ENCODE data around the gene SLC22A4.

The SLC22A4 gene

DNA sequence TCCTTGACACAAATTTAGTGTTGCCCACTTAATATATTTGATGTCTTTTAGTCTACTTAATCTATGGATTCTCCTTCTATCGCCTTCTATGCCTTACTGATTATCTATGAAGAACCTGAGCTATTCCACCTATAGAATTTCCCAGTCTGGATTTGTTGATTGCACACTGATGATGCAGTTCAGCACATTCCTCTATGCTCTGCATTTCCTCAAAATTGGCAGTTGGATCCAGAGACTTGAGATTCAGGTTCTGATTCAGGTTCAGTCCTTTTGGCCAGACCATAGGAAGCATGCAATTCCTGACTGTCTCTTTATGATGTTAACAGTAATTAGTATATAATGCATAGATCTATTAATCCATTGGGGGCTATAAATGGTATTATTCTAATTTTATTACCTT lies 89.1 kb downstream of the SLC22A4 start:
- ChIA-PET CTCF (interaction anchor here (1.0 to 3.0 kb wide), 7 partner anchors 12 to 437 kb away, joined by 3 to 31 read pairs (median 4); no protein-coding TSS in a partner anchor), POLR2A (no interaction called here)
- DNase-seq (ENCODE audit: extremely low spot score): no peak
- TF ChIP-seq CTCF (IDR thresholded peaks at IDR 0.05; ENCODE audit: control extremely low read depth, extremely low read depth, low read depth, missing control alignments): no peak

GRCh38 chr5:132383984-132384383 lies 89.8 kb downstream of the SLC22A4 start:
- no peak for DNase-seq (ENCODE audit: extremely low spot score)
- ChIA-PET CTCF (interaction anchor here (0.7 to 3.0 kb wide), 6 partner anchors 8 to 143 kb away, joined by 3 to 31 read pairs (median 4); partner anchors contain the start of gene SLC22A5), POLR2A (no interaction called here)
- no peak for TF ChIP-seq CTCF (IDR thresholded peaks at IDR 0.05; ENCODE audit: control extremely low read depth, extremely low read depth, low read depth, missing control alignments)

GRCh38 chr5:132384506-132385050 lies 90.4 kb downstream of the SLC22A4 start:
- ChIA-PET CTCF (interaction anchor here (0.7 to 3.0 kb wide), 6 partner anchors 9 to 438 kb away, joined by 3 to 31 read pairs (median 4); partner anchors contain the start of gene SLC22A5), POLR2A (no interaction called here)
- TF ChIP-seq CTCF (IDR thresholded peaks at IDR 0.05; ENCODE audit: control extremely low read depth, extremely low read depth, low read depth, missing control alignments): no peak
- no peak for DNase-seq (ENCODE audit: extremely low spot score)

DNA sequence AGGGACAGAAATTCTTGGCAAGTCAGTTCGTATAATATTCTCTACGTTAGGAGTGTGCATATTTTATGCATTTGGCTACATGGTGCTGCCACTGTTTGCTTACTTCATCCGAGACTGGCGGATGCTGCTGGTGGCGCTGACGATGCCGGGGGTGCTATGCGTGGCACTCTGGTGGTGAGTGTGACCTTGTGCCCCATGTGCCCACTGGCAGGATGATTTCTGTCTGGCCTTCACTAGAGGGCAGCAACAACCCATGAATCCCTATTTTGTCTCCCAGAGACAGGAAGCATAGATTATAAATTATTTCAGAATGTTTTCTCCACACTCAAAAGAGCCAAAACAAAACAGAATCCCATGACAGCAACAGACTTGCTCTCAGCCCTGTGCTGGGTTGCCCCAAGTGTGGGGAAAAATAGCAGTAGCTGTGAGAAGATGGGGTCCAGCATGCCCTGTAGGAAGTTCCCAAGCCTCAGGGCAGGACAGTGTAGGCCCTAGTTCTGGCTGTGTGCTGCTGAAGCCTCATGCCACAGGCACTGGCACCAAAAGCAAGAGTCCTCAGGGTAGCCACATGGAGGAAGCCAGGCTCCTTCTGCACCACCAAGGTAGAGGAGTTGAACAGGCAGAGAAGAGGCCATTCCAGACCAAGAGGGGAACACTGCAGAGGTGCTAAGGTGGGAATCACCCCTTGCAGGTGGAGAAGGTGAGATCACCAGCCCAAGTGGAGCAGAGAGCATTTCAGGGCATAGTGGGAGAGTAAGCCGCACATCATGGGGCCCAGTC lies 91.3 kb downstream of the SLC22A4 start:
- ChIA-PET POLR2A (no interaction called here), CTCF (interaction anchor here (0.9 to 11.9 kb wide), 25 partner anchors 10 to 478 kb away, joined by 3 to 255 read pairs (median 5); partner anchors contain the start of gene SLC22A5)
- peak; percentile 77 for DNase-seq (ENCODE audit: extremely low spot score)
- TF ChIP-seq CTCF (IDR thresholded peaks at IDR 0.05; ENCODE audit: control extremely low read depth, extremely low read depth, low read depth, missing control alignments): peak; percentile 78

DNA sequence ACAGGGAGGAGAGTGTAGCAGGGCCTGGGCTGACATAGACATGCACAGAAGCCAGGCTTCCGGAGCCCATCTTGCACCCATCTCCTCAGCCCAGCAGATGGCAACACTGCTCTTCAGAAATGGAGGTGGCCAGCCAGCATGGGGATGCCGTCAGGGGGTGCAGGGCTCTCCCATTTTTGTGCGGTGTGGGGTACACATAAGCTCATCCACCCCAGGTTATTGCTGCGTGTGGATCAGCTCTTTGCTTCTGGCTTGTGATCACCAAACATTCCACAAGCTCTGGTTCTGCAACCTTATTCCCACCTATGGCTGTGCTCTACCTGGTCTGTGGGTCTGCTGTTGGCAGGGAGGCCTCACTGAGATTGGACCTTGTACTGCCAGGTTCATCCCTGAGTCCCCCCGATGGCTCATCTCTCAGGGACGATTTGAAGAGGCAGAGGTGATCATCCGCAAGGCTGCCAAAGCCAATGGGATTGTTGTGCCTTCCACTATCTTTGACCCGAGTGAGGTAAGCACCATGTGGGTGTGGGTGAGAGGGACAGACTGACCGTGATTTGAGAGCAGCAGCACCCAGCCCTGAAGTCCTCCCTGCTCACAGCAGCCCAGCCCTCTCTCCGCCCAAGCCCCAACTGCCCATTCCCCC lies 92.6 kb downstream of the SLC22A4 start:
- TF ChIP-seq CTCF (IDR thresholded peaks at IDR 0.05; ENCODE audit: control extremely low read depth, extremely low read depth, low read depth, missing control alignments): peak; percentile 89
- ChIA-PET CTCF (interaction anchor here (0.6 to 11.9 kb wide), 49 partner anchors 8 to 496 kb away, joined by 3 to 255 read pairs (median 5); partner anchors contain the start of genes IRF1, P4HA2 and SLC22A5), POLR2A (no interaction called here)
- peak; percentile 87 for DNase-seq (ENCODE audit: extremely low spot score)

GRCh38 chr5:132387640-132388117 lies 93.5 kb downstream of the SLC22A4 start:
- DNase-seq (ENCODE audit: extremely low spot score): peak; percentile 43
- ChIA-PET POLR2A (no interaction called here), CTCF (interaction anchor here (0.7 to 11.9 kb wide), 22 partner anchors 10 to 495 kb away, joined by 3 to 255 read pairs (median 7); partner anchors contain the start of genes IRF1 and SLC22A5)
- no peak for TF ChIP-seq CTCF (IDR thresholded peaks at IDR 0.05; ENCODE audit: control extremely low read depth, extremely low read depth, low read depth, missing control alignments)

All from GM10248 (cell line).